SK-N-SH (cell line): ENCODE data around the gene USF3.

ENCODE experiments used
- CTCF ChIP-seq: fragments of 200-600 bp; sonication (generic); IDR thresholded peaks from 2 replicates; pipeline ENCODE4 v1.6.1; 2017; ENCODE audit warnings: antibody characterized with exemption, mild to moderate bottlenecking, moderate library complexity
- EP300 ChIP-seq, 2 experiments: IDR thresholded peaks; 2 replicates each; pipeline versions ENCODE4 v1.4.0 to v1.6.1; 2012; ENCODE audit warnings: borderline replicate concordance in 1 of 2, low read depth in 1 of 2, low read length in 1 of 2
- FOSL2 ChIP-seq: IDR thresholded peaks from 2 replicates; pipeline ENCODE4 v1.4.0; 2012; ENCODE audit warnings: low read depth, mild to moderate bottlenecking, moderate library complexity, borderline replicate concordance
- GABPA ChIP-seq: IDR thresholded peaks from 2 replicates; pipeline ENCODE4 v1.4.0; 2012; ENCODE audit warnings: low read depth, mild to moderate bottlenecking
- RAD21 ChIP-seq: IDR thresholded peaks from 2 replicates; pipeline ENCODE4 v1.6.1; 2012; ENCODE audit warnings: mild to moderate bottlenecking, low read length

GRCh38 chr3:113637756-113638155 lies 58.7 kb downstream of the USF3 start:
- TF ChIP-seq EP300 (IDR thresholded peaks at IDR 0.05; ENCODE audit: borderline replicate concordance in 1 of 2, low read depth in 1 of 2, low read length in 1 of 2) (no peak), GABPA (no peak), CTCF (no peak), RAD21 (no peak), FOSL2 (no peak)
